ENCODE measurements around the gene TFAP2B. TPM values are rescaled to one million over a fixed set of nuclear protein-coding genes. Genes with fewer than 3 reads are reported as not detected.

TFAP2B gene
- total and polyA plus RNA-seq, 12 donors: 0.01 to 0.07 TPM; not detected in 10

DNA sequence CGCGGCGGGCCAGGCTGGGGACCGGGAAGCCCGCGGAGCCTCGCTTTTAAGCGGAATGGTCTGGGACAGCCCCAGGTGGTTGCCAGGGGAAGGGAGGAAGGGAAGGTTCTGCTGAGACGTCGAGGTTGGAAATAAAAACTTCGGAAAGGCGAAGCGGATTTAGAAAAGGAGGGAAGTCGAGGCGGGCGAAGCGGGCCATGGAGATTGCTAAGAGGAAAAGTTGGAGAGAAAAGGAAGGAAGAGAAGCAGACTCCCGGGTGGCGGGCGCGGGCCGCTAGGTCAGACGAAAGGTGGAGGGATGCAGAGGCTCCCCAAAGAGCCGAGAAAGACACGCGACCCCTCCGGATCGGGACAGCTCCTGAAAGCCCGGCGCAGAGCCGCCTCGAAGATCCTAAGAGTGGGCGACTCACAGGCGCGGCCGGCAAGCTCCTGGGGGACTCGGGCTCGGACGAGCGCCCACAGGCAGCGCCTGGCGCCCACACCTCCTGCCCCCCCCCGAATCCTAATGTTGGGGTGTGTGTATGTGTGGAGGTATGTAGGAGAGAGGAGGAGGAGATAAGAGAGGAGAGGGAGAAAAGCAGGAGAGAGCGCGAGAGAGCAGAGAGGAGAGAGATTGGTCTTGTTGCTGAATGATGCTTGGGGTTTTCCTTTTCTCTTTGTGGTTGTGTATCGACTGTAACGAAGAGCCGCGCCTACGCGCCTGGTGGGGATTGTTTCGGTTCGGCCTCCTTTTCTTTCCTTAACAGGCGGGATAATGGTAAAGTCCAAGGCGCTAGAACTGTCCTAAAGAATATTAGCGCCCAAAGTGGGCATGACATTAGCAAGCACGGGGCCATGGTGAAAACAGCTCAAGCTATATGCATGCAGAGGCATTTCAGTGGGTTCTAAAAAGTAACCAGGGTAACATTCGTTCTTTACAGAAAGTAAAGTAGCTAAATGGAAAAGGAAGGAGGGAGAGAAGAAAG is 1.5 kb downstream of the TFAP2B start:
- no peak for TF ChIP-seq CTCF (IDR thresholded peaks at IDR 0.05)
- peaks cover 0 to 27% (median 7%) of the 10 kb centered on the region in 9 donors for H3K4me1 ChIP-seq
- no peaks in the 10 kb centered on the region for H3K9me3 ChIP-seq
- DNase-seq (no peak), ATAC-seq (no peak)
- 1 to 3% methylated on average over 56 to 58 of the region's 58 CpGs for WGBS, 2 donors
- peaks cover 34 to 100% (median 100%) of the 10 kb centered on the region in 7 donors for H3K27me3 ChIP-seq
- H3K4me3 ChIP-seq: peak overlapping the region in 4 of 10 donors; percentile 16 to 27 (median 20)
- H3K27ac ChIP-seq: no peak overlapping the region
- H3K36me3 ChIP-seq: no peaks in the 10 kb centered on the region
- intact Hi-C loops (cut with DNase I): loop anchor here in 8 of 10 donors (5.0 to 10.0 kb wide), 6 partner anchors 1137 to 1445 kb away; no protein-coding TSS in a partner anchor

GRCh38 chr6:50820869-50821264 is 2.2 kb downstream of the TFAP2B start:
- no peaks in the 10 kb centered on the region for H3K9me3 ChIP-seq
- intact Hi-C loops (cut with DNase I): no loop called here
- 3 to 8% methylated on average over 5 of the region's 5 CpGs for WGBS, 2 donors
- no peak overlapping the region for H3K4me3 ChIP-seq
- no peaks in the 10 kb centered on the region for H3K36me3 ChIP-seq
- no peak overlapping the region for H3K27ac ChIP-seq
- peaks cover 38 to 100% (median 100%) of the 10 kb centered on the region in 7 donors for H3K27me3 ChIP-seq
- no peak for TF ChIP-seq CTCF (IDR thresholded peaks at IDR 0.05)
- DNase-seq (no peak), ATAC-seq (no peak)
- H3K4me1 ChIP-seq: peaks cover 0 to 23% (median 7%) of the 10 kb centered on the region in 9 donors

DNA sequence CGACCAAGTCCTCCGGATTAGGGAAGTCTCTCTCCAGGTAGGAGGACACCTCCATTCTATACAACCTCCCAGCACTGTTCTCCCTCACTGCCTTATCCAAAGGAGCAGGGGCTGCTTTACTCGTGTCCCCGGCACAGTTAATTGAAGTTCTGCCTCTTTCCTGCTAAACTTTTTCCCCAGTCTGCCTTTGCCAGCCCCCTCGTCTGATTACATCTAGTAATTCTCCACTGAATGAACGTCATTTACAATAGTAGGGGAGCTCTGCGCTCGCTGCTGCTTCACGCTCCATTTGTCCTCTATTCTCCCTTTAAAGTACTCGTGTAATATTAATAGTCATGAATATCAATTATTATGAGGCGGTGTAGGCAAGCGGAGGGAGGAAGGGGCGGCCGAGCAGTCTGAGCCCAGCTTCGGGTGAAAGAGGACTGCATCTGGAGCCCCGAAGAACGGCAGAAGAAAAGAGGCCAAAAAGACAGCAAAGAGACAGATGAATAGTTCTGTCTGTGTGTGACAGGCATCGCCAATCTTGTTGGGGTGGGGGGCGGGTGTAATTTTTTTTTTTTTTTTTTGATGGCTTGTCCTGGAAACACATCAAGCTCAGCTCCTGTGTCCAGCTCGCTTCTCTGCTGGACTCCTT is 2.9 kb downstream of the TFAP2B start:
- DNase-seq (no peak), ATAC-seq (no peak)
- Histone ChIP-seq H3K4me1 (peaks cover 0 to 22% (median 7%) of the 10 kb centered on the region in 9 donors), H3K9me3 (no peaks in the 10 kb centered on the region), H3K4me3 (no peak overlapping the region), H3K36me3 (no peaks in the 10 kb centered on the region), H3K27ac (no peak overlapping the region), H3K27me3 (peaks cover 41 to 100% (median 100%) of the 10 kb centered on the region in 7 donors)
- TF ChIP-seq CTCF (IDR thresholded peaks at IDR 0.05): no peak
- WGBS, 2 donors: 3% methylated on average over 20 of the region's 20 CpGs
- intact Hi-C loops (cut with DNase I): no loop called here

GRCh38 chr6:50822078-50822476 is 3.4 kb downstream of the TFAP2B start:
- Histone ChIP-seq H3K27me3 (peaks cover 41 to 100% (median 100%) of the 10 kb centered on the region in 7 donors), H3K9me3 (no peaks in the 10 kb centered on the region), H3K36me3 (no peaks in the 10 kb centered on the region), H3K27ac (no peak overlapping the region), H3K4me3 (no peak overlapping the region), H3K4me1 (peaks cover 0 to 22% (median 7%) of the 10 kb centered on the region in 9 donors)
- ATAC-seq: no peak
- WGBS, 2 donors: 3 to 5% methylated on average over 6 of the region's 6 CpGs
- DNase-seq: no peak
- intact Hi-C loops (cut with DNase I): no loop called here
- TF ChIP-seq CTCF (IDR thresholded peaks at IDR 0.05): no peak

Measured in heart right ventricle (tissue), 16 donors.